Peyer's patch (tissue), 4 donors: ENCODE results near the gene TINCR.

Experiments used
- CTCF ChIP-seq, 6 experiments: fragments of 450-650 bp in 4 of 6; fragments of 200-600 bp in 2 of 6; sonication (generic) in 1 of 6; IDR thresholded peaks; one replicate each; pipeline ENCODE4 v1.5.1; 2017 to 2019; ENCODE audit warnings: antibody characterized with exemption in 6 of 6, mild to moderate bottlenecking in 3 of 6, moderate library complexity in 1 of 6
- POLR2A ChIP-seq, 2 donors: fragments of 450-650 bp; IDR thresholded peaks; one replicate each; pipeline ENCODE4 v1.5.1; 2017; ENCODE audit warnings: antibody characterized with exemption in 2 of 2, mild to moderate bottlenecking in 2 of 2, moderate library complexity in 2 of 2

- peak in 3 of 6 experiments; percentile 15 to 36 (median 33) for TF ChIP-seq CTCF (IDR thresholded peaks at IDR 0.05)
- TF ChIP-seq POLR2A (IDR thresholded peaks at IDR 0.05), result no peak
Observed at GRCh38 chr19:5561559-5561958, 6.2 kb downstream of the TINCR start.
